NB4 (cell line): ENCODE measurements around the gene LAMA4.

Experiments used
- CTCF ChIP-seq: IDR thresholded peaks from one replicate; pipeline ENCODE4 v1.5.1; 2012; ENCODE audit warnings: low read depth, low read length
- POLR2A ChIP-seq: IDR thresholded peaks from 2 replicates; pipeline ENCODE4 v1.6.1; 2011; ENCODE audit warnings: mild to moderate bottlenecking; ENCODE audit not compliant: insufficient read length; ENCODE audit errors: extremely low read depth
- TF ChIP-seq, protein P1 (sequence below): IDR thresholded peaks from 2 replicates; pipeline ENCODE4 v1.6.1; 2011; ENCODE audit warnings: low read depth, low read length

- TF ChIP-seq CTCF = no peak
- TF ChIP-seq POLR2A = no peak
- TF ChIP-seq, protein P1, sequence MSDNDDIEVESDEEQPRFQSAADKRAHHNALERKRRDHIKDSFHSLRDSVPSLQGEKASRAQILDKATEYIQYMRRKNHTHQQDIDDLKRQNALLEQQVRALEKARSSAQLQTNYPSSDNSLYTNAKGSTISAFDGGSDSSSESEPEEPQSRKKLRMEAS = no peak
These were observed 191.4 kb downstream of the LAMA4 start for GRCh38 chr6:112062966-112063365.
